GM23338 (cell line): Measurements from ENCODE around the gene CACNB4. TPM values are rescaled to one million over a fixed set of nuclear protein-coding genes. Genes with fewer than 3 reads are reported as not detected.

Source experiments
- ATAC-seq: fragments of 200-7000 bp; cut with Tn5 transposase; 3 replicates; pipeline ENCODE4 v1.9.1; 2020
- DNase-seq: peaks from one replicate; pipeline ENCODE4 v3.0.0-alpha.2; 2015; ENCODE audit warnings: low spot score
- H2AFZ ChIP-seq: fragments of 200-600 bp; sonication (generic); 2 replicates; pipeline ENCODE4 v1.8.0; 2016; ENCODE audit warnings: antibody characterized with exemption, mild to moderate bottlenecking, moderate library complexity
- H3F3A ChIP-seq: fragments of 200-600 bp; sonication (generic); replicated peaks from 2 replicates; pipeline ENCODE4 v1.8.0; 2017; ENCODE audit warnings: antibody characterized with exemption, mixed run types, low read depth
- H3K27ac ChIP-seq: fragments of 200-600 bp; sonication (generic); 2 replicates; pipeline ENCODE4 v1.6.1; 2016; ENCODE audit warnings: low read depth
- H3K27me3 ChIP-seq: fragments of 200-600 bp; sonication (generic); 2 replicates; pipeline ENCODE4 v1.8.0; 2016; ENCODE audit warnings: mild to moderate bottlenecking, mixed run types, moderate library complexity; ENCODE audit not compliant: insufficient read depth
- H3K36me3 ChIP-seq: fragments of 200-600 bp; sonication (generic); 2 replicates; pipeline ENCODE4 v1.8.0; 2016; ENCODE audit warnings: mild to moderate bottlenecking; ENCODE audit not compliant: insufficient read depth
- H3K4me1 ChIP-seq: fragments of 200-600 bp; sonication (generic); 2 replicates; pipeline ENCODE4 v1.8.0; 2016; ENCODE audit warnings: mild to moderate bottlenecking, moderate library complexity; ENCODE audit not compliant: insufficient read depth
- H3K4me2 ChIP-seq: fragments of 200-600 bp; sonication (generic); 2 replicates; pipeline ENCODE4 v1.7.1; 2017; ENCODE audit warnings: mixed run types
- H3K4me3 ChIP-seq: fragments of 200-600 bp; sonication (generic); 2 replicates; pipeline ENCODE4 v1.6.1; 2016; ENCODE audit warnings: mixed run types
- H3K79me2 ChIP-seq: fragments of 200-600 bp; sonication (generic); replicated peaks from 2 replicates; pipeline ENCODE4 v1.8.0; 2017; ENCODE audit warnings: mild to moderate bottlenecking; ENCODE audit not compliant: insufficient read depth
- H3K9me2 ChIP-seq: fragments of 200-600 bp; sonication (generic); 2 replicates; pipeline ENCODE4 v1.8.0; 2017; ENCODE audit not compliant: insufficient read depth
- H4K20me1 ChIP-seq: fragments of 200-600 bp; sonication (generic); replicated peaks from 2 replicates; pipeline ENCODE4 v1.8.0; 2017; ENCODE audit warnings: mild to moderate bottlenecking; ENCODE audit not compliant: insufficient read depth
- H3K27ac Mint-ChIP-seq: 2 replicates; pipeline ENCODE4 v1.8.0; 2020; ENCODE audit warnings: inconsistent platforms, mild to moderate bottlenecking, moderate library complexity, mixed read lengths
- H3K27me3 Mint-ChIP-seq: 3 replicates; pipeline ENCODE4 v1.8.0; 2022; ENCODE audit warnings: low read depth, mild to moderate bottlenecking, moderate library complexity, mixed read lengths, inconsistent platforms; ENCODE audit not compliant: insufficient read depth, poor library complexity
- H3K36me3 Mint-ChIP-seq: 3 replicates; pipeline ENCODE4 v1.8.0; 2021; ENCODE audit warnings: low read depth, mild to moderate bottlenecking, inconsistent platforms, moderate library complexity, mixed read lengths
- H3K4me1 Mint-ChIP-seq: 3 replicates; pipeline ENCODE4 v1.8.0; 2020; ENCODE audit warnings: mild to moderate bottlenecking, inconsistent platforms, mixed read lengths
- H3K4me3 Mint-ChIP-seq: 3 replicates; pipeline ENCODE4 v1.8.0; 2021; ENCODE audit warnings: moderate library complexity, mild to moderate bottlenecking, inconsistent platforms, mixed read lengths
- H3K9me3 Mint-ChIP-seq: 3 replicates; pipeline ENCODE4 v1.8.0; 2020; ENCODE audit warnings: moderate library complexity, mild to moderate bottlenecking, inconsistent platforms, mixed read lengths
- CREB1 ChIP-seq: fragments of 250-450 bp; sonication (Bioruptor Pico); IDR thresholded peaks from 2 replicates; pipeline ENCODE4 v1.5.0; 2020; ENCODE audit warnings: low read depth, mild to moderate bottlenecking, moderate library complexity
- CTCF ChIP-seq, 2 experiments: fragments of 200-600 bp in 1 of 2; sonication (generic) in 1 of 2; conservative IDR thresholded peaks; 2 replicates each; pipeline versions ENCODE4 v1.5.1 to v1.6.1; 2016 to 2017; ENCODE audit warnings: antibody characterized with exemption in 2 of 2, low read depth in 2 of 2, mild to moderate bottlenecking in 2 of 2, moderate library complexity in 1 of 2
- EZH2 ChIP-seq: fragments of 200-600 bp; sonication (generic); IDR thresholded peaks from one replicate; pipeline ENCODE4 v1.8.0; 2017; ENCODE audit warnings: antibody characterized with exemption, mild to moderate bottlenecking, low read depth; ENCODE audit not compliant: unreplicated experiment
- EZH2phosphoT487 ChIP-seq: fragments of 200-600 bp; sonication (generic); IDR thresholded peaks from one replicate; pipeline ENCODE4 v1.8.1; 2018; ENCODE audit warnings: antibody characterized with exemption; ENCODE audit not compliant: unreplicated experiment
- JUNB ChIP-seq: IDR thresholded peaks from one replicate; pipeline ENCODE4 v1.6.1; 2016; ENCODE audit warnings: antibody characterized with exemption; ENCODE audit not compliant: unreplicated experiment
- NANOG ChIP-seq: IDR thresholded peaks from 2 replicates; pipeline ENCODE4 v1.6.1; 2016; ENCODE audit warnings: antibody characterized with exemption, borderline replicate concordance
- POLR2AphosphoS5 ChIP-seq: IDR thresholded peaks from 2 replicates; pipeline ENCODE4 v1.6.1; 2016; ENCODE audit warnings: antibody characterized with exemption, low read depth
- STAT1 ChIP-seq: IDR thresholded peaks from one replicate; pipeline ENCODE4 v1.6.1; 2016; ENCODE audit warnings: antibody characterized with exemption; ENCODE audit not compliant: unreplicated experiment
- ZNF114 ChIP-seq: fragments of 250-450 bp; sonication (Bioruptor Pico); IDR thresholded peaks from 2 replicates; pipeline ENCODE4 v1.5.0; 2020; ENCODE audit warnings: mild to moderate bottlenecking, moderate library complexity
- ZNF331 ChIP-seq: fragments of 250-450 bp; sonication (Bioruptor Pico); IDR thresholded peaks from 2 replicates; pipeline ENCODE4 v1.5.0; 2020; ENCODE audit warnings: low read depth, mild to moderate bottlenecking, moderate library complexity
- polyA plus RNA-seq: library from polyadenylated mRNA; unstranded; fragments of >200 nt; fragmentation: Nextera tagmentation; extraction: Ambion mirVana; gene quantifications from 2 replicates; pipeline ENCODE4 v1.2.1, GENCODE V29; 2016
- total RNA-seq: library from RNA; depleted of rRNA; stranded (reverse); fragments of >200 nt; shearing (Covaris generic); gene quantifications from 2 replicates; pipeline ENCODE4 v1.2.3, GENCODE V29; 2014
- TF ChIP-seq, protein P1 (sequence below): fragments of 250-450 bp; sonication (Bioruptor Pico); IDR thresholded peaks from 2 replicates; pipeline ENCODE4 v1.5.0; 2020; ENCODE audit warnings: mild to moderate bottlenecking, moderate library complexity
- TF ChIP-seq, protein P2 (sequence below): IDR thresholded peaks from one replicate; pipeline ENCODE4 v1.6.1; 2018; ENCODE audit warnings: antibody characterized with exemption; ENCODE audit not compliant: unreplicated experiment
- TF ChIP-seq, protein P3 (sequence below): IDR thresholded peaks from 2 replicates; pipeline ENCODE4 v1.6.1; 2016; ENCODE audit warnings: antibody characterized with exemption

Gene CACNB4
- total and polyA plus RNA-seq, 2 experiments from 2014 or later, result 4.0 to 9.8 TPM

- TF ChIP-seq CREB1 (CRISPR knock-in tag) (no peak), ZNF114 (CRISPR knock-in tag) (no peak), NANOG (no peak), ZNF331 (CRISPR knock-in tag) (no peak), CTCF (conservative IDR thresholded peaks at IDR 0.05; ENCODE audit: low read depth in 2 of 2) (no peak), EZH2 (no peak), POLR2AphosphoS5 (no peak), JUNB (no peak), STAT1 (no peak), EZH2phosphoT487 (no peak)
- TF ChIP-seq, protein P1, sequence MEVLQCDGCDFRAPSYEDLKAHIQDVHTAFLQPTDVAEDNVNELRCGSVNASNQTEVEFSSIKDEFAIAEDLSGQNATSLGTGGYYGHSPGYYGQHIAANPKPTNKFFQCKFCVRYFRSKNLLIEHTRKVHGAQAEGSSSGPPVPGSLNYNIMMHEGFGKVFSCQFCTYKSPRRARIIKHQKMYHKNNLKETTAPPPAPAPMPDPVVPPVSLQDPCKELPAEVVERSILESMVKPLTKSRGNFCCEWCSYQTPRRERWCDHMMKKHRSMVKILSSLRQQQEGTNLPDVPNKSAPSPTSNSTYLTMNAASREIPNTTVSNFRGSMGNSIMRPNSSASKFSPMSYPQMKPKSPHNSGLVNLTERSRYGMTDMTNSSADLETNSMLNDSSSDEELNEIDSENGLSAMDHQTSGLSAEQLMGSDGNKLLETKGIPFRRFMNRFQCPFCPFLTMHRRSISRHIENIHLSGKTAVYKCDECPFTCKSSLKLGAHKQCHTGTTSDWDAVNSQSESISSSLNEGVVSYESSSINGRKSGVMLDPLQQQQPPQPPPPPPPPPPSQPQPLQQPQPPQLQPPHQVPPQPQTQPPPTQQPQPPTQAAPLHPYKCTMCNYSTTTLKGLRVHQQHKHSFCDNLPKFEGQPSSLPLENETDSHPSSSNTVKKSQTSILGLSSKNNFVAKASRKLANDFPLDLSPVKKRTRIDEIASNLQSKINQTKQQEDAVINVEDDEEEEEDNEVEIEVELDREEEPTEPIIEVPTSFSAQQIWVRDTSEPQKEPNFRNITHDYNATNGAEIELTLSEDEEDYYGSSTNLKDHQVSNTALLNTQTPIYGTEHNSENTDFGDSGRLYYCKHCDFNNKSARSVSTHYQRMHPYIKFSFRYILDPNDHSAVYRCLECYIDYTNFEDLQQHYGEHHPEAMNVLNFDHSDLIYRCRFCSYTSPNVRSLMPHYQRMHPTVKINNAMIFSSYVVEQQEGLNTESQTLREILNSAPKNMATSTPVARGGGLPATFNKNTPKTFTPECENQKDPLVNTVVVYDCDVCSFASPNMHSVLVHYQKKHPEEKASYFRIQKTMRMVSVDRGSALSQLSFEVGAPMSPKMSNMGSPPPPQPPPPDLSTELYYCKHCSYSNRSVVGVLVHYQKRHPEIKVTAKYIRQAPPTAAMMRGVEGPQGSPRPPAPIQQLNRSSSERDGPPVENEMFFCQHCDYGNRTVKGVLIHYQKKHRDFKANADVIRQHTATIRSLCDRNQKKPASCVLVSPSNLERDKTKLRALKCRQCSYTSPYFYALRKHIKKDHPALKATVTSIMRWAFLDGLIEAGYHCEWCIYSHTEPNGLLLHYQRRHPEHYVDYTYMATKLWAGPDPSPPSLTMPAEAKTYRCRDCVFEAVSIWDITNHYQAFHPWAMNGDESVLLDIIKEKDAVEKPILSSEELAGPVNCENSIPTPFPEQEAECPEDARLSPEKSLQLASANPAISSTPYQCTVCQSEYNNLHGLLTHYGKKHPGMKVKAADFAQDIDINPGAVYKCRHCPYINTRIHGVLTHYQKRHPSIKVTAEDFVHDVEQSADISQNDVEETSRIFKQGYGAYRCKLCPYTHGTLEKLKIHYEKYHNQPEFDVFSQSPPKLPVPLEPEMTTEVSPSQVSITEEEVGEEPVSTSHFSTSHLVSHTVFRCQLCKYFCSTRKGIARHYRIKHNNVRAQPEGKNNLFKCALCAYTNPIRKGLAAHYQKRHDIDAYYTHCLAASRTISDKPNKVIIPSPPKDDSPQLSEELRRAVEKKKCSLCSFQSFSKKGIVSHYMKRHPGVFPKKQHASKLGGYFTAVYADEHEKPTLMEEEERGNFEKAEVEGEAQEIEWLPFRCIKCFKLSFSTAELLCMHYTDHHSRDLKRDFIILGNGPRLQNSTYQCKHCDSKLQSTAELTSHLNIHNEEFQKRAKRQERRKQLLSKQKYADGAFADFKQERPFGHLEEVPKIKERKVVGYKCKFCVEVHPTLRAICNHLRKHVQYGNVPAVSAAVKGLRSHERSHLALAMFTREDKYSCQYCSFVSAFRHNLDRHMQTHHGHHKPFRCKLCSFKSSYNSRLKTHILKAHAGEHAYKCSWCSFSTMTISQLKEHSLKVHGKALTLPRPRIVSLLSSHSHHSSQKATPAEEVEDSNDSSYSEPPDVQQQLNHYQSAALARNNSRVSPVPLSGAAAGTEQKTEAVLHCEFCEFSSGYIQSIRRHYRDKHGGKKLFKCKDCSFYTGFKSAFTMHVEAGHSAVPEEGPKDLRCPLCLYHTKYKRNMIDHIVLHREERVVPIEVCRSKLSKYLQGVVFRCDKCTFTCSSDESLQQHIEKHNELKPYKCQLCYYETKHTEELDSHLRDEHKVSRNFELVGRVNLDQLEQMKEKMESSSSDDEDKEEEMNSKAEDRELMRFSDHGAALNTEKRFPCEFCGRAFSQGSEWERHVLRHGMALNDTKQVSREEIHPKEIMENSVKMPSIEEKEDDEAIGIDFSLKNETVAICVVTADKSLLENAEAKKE, result no peak
- TF ChIP-seq, protein P2, sequence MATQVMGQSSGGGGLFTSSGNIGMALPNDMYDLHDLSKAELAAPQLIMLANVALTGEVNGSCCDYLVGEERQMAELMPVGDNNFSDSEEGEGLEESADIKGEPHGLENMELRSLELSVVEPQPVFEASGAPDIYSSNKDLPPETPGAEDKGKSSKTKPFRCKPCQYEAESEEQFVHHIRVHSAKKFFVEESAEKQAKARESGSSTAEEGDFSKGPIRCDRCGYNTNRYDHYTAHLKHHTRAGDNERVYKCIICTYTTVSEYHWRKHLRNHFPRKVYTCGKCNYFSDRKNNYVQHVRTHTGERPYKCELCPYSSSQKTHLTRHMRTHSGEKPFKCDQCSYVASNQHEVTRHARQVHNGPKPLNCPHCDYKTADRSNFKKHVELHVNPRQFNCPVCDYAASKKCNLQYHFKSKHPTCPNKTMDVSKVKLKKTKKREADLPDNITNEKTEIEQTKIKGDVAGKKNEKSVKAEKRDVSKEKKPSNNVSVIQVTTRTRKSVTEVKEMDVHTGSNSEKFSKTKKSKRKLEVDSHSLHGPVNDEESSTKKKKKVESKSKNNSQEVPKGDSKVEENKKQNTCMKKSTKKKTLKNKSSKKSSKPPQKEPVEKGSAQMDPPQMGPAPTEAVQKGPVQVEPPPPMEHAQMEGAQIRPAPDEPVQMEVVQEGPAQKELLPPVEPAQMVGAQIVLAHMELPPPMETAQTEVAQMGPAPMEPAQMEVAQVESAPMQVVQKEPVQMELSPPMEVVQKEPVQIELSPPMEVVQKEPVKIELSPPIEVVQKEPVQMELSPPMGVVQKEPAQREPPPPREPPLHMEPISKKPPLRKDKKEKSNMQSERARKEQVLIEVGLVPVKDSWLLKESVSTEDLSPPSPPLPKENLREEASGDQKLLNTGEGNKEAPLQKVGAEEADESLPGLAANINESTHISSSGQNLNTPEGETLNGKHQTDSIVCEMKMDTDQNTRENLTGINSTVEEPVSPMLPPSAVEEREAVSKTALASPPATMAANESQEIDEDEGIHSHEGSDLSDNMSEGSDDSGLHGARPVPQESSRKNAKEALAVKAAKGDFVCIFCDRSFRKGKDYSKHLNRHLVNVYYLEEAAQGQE, result no peak
- TF ChIP-seq, protein P3, sequence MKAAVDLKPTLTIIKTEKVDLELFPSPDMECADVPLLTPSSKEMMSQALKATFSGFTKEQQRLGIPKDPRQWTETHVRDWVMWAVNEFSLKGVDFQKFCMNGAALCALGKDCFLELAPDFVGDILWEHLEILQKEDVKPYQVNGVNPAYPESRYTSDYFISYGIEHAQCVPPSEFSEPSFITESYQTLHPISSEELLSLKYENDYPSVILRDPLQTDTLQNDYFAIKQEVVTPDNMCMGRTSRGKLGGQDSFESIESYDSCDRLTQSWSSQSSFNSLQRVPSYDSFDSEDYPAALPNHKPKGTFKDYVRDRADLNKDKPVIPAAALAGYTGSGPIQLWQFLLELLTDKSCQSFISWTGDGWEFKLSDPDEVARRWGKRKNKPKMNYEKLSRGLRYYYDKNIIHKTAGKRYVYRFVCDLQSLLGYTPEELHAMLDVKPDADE, result no peak
- H3K9me2 ChIP-seq, result no peaks in the 10 kb centered on the region
- H3K4me1 ChIP-seq, result no peaks in the 10 kb centered on the region
- H3K27me3 ChIP-seq, result no peaks in the 10 kb centered on the region
- no peak overlapping the region for H3K27ac Mint-ChIP-seq
- H3K9me3 Mint-ChIP-seq, result peaks cover 4% of the 10 kb centered on the region; the same call in 2 of the 3 replicates
- ATAC-seq, result no peak
- H3K4me3 ChIP-seq, result no peak overlapping the region
- DNase-seq, result no peak
- H3K4me2 ChIP-seq, result no peak overlapping the region
- no peak overlapping the region for H2AFZ ChIP-seq
- no peak overlapping the region for H3K27ac ChIP-seq
- H3K4me1 Mint-ChIP-seq, result peaks cover 4% of the 10 kb centered on the region; the same call in 1 of the 3 replicates
- no peak overlapping the region for H3K4me3 Mint-ChIP-seq
- H3K79me2 ChIP-seq, result no peaks in the 10 kb centered on the region
- H3K36me3 Mint-ChIP-seq, result peaks cover 6% of the 10 kb centered on the region; the same call in 2 of the 3 replicates
- no peaks in the 10 kb centered on the region for H3F3A ChIP-seq
- no peaks in the 10 kb centered on the region for H3K36me3 ChIP-seq
- no peaks in the 10 kb centered on the region for H4K20me1 ChIP-seq
- no peaks in the 10 kb centered on the region for H3K27me3 Mint-ChIP-seq
Observed at GRCh38 chr2:151880586-151880985, 218.3 kb downstream of the CACNB4 start.
